HUDEP-2 (cell line): ENCODE measurements around the gene PIR.

Experiments
- DNase-seq, 76 experiments: peaks; one replicate each; lab custom pipeline; 2025; ENCODE audit not compliant: unreplicated experiment in 76 of 76; lab: John Stamatoyannopoulos, UW

The PIR gene

GRCh38 chrX:15495801-15496200 is 2.7 kb upstream of the PIR start:
- DNase-seq, result no peak

- DNase-seq, result peak in 12 of 76 experiments; percentile 0 to 20 (median 5)
Measured at GRCh38 chrX:15492469-15492868, 664 bp downstream of the PIR start.

- DNase-seq, result no peak
Measured at GRCh38 chrX:15483891-15484290, 9.2 kb downstream of the PIR start.

- no peak for DNase-seq
Measured at GRCh38 chrX:15475486-15475885, 17.6 kb downstream of the PIR start.

GRCh38 chrX:15475021-15475420 is 18.1 kb downstream of the PIR start:
- no peak for DNase-seq

GRCh38 chrX:15474028-15474427 is 19.1 kb downstream of the PIR start:
- no peak for DNase-seq

GRCh38 chrX:15472531-15472930 is 20.6 kb downstream of the PIR start:
- no peak for DNase-seq

GRCh38 chrX:15471028-15471427 is 22.1 kb downstream of the PIR start:
- peak in 64 of 76 experiments; percentile 1 to 65 (median 34) for DNase-seq

GRCh38 chrX:15469613-15470012 is 23.5 kb downstream of the PIR start:
- no peak for DNase-seq

- peak in 40 of 76 experiments; percentile 0 to 44 (median 6) for DNase-seq
Measured at GRCh38 chrX:15468036-15468435, 25.1 kb downstream of the PIR start.

- DNase-seq, result peak in 7 of 76 experiments; percentile 0 to 1 (median 0)
Measured at GRCh38 chrX:15465896-15466651, 27.1 kb downstream of the PIR start.

- no peak for DNase-seq
Measured at GRCh38 chrX:15465347-15465746, 27.8 kb downstream of the PIR start.

- no peak for DNase-seq
Measured at GRCh38 chrX:15464704-15465103, 28.4 kb downstream of the PIR start.

GRCh38 chrX:15451913-15452312 is 41.2 kb downstream of the PIR start:
- DNase-seq, result no peak

GRCh38 chrX:15448010-15448639 is 45.0 kb downstream of the PIR start:
- DNase-seq, result no peak

GRCh38 chrX:15441464-15441863 is 51.7 kb downstream of the PIR start:
- DNase-seq, result no peak

GRCh38 chrX:15438332-15438731 is 54.8 kb downstream of the PIR start:
- DNase-seq, result no peak

GRCh38 chrX:15437724-15438123 is 55.4 kb downstream of the PIR start:
- DNase-seq, result no peak

- DNase-seq, result no peak
Measured at GRCh38 chrX:15435836-15436619, 57.1 kb downstream of the PIR start.

- no peak for DNase-seq
Measured at GRCh38 chrX:15434205-15434604, 58.9 kb downstream of the PIR start.

- DNase-seq, result no peak
Measured at GRCh38 chrX:15430584-15430983, 62.5 kb downstream of the PIR start.
